Upper lobe of left lung (tissue), 4 donors: Measurements from ENCODE around the gene CCDC148.

Source experiments
- EP300 ChIP-seq, 4 donors: sonication (generic); formaldehyde crosslinking; IDR thresholded peaks; one replicate each; pipeline ENCODE4 v1.5.1; 2017; ENCODE audit warnings: antibody characterized with exemption in 4 of 4, control low read depth in 2 of 4
- POLR2A ChIP-seq, 4 donors: fragments of 450-650 bp; IDR thresholded peaks; one replicate each; pipeline ENCODE4 v1.5.1; 2016 to 2017; ENCODE audit warnings: antibody characterized with exemption in 4 of 4, mild to moderate bottlenecking in 2 of 4
- POLR2AphosphoS5 ChIP-seq, 2 donors: sonication (generic); formaldehyde crosslinking; IDR thresholded peaks; one replicate each; pipeline ENCODE4 v1.5.1; 2017; ENCODE audit warnings: antibody characterized with exemption in 2 of 2
- TF ChIP-seq, protein P1 (sequence below), 6 experiments: fragments of 450-650 bp in 4 of 6; fragments of 200-600 bp in 2 of 6; sonication (generic) in 2 of 6; IDR thresholded peaks; one replicate each; pipeline ENCODE4 v1.5.1; 2016 to 2019; ENCODE audit warnings: antibody characterized with exemption in 6 of 6

DNA sequence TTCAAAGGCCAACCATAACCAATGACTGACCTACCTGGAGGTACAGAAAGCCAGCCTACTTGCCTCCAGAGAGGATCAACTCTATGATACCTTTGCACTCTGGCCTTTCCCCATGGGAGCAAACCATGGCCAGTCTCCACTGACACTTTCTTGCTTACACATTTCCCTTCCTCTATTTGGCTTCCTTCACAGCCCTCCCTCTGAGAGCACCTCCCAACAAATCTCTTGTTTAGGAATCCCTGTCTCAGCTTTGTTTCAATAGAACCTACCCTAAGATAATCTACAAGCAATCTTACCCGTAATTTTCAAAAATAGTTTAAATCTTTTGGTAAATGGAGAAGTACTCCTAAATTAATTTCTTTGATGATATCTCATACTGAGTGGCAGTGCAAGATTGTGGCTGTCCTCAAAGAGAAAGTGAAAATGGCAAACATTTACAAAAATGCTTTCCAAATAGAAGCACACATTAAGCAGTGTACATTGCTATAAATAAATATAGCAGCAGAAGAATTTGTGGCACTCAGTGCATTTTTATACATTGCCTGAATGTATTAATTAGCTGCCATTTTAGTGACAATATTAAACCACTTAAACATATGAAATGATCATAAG lies 140.6 kb downstream of the CCDC148 start:
- TF ChIP-seq, protein P1, sequence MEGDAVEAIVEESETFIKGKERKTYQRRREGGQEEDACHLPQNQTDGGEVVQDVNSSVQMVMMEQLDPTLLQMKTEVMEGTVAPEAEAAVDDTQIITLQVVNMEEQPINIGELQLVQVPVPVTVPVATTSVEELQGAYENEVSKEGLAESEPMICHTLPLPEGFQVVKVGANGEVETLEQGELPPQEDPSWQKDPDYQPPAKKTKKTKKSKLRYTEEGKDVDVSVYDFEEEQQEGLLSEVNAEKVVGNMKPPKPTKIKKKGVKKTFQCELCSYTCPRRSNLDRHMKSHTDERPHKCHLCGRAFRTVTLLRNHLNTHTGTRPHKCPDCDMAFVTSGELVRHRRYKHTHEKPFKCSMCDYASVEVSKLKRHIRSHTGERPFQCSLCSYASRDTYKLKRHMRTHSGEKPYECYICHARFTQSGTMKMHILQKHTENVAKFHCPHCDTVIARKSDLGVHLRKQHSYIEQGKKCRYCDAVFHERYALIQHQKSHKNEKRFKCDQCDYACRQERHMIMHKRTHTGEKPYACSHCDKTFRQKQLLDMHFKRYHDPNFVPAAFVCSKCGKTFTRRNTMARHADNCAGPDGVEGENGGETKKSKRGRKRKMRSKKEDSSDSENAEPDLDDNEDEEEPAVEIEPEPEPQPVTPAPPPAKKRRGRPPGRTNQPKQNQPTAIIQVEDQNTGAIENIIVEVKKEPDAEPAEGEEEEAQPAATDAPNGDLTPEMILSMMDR (IDR thresholded peaks at IDR 0.05) = no peak
- TF ChIP-seq POLR2AphosphoS5 (IDR thresholded peaks at IDR 0.05) (no peak), EP300 (IDR thresholded peaks at IDR 0.05) (no peak), POLR2A (IDR thresholded peaks at IDR 0.05) (no peak)
